Cardiac septum (tissue), 1 donor: ENCODE measurements around the gene TRAPPC2L. TPM values are rescaled to one million over a fixed set of nuclear protein-coding genes. Genes with fewer than 3 reads are reported as not detected.

ENCODE experiments used
- DNase-seq: peaks from one replicate; pipeline ENCODE4 v3.0.0-alpha.2; 2020; ENCODE audit warnings: low spot score
- intact Hi-C: fragments of 100-400 bp; cut with DNase I; formaldehyde crosslinking; loops from one replicate; pipeline ENCODE4 v1.14.0; 2022
- total RNA-seq: library from RNA; stranded (reverse); fragmentation: NEBNext Ultra II Directional; extraction: Animal tissue kit (Norgen Biotek cat#: 25700); gene quantifications from one replicate; pipeline ENCODE4 v1.2.1, GENCODE V29; 2021
- donor health status: DM: no; HTN: no; CAD: no.

Gene TRAPPC2L
- total RNA-seq, 1 donor from 2014 or later, result 42.3 TPM

DNA sequence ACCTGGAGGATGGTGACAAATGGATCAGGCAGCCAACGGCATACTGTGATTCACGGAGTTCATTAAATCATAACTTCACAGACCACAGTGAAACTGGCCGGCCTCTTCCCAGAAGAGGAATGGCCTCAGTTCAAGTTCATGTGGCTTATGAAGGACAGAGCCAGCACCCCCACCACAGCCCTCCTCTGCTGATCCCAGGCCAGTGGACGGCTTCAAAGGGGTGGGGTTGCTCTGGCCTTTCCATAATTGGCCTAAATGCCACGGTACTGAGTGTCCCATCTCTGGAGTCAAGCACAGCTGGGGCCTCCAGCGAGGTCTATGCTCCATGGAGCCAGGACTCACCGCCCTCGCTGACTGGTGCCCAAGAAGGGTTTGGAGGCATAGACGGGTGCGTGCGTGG, 21.5 kb upstream of the TRAPPC2L start:
- intact Hi-C loops, result no loop called here
- no peak for DNase-seq

DNA sequence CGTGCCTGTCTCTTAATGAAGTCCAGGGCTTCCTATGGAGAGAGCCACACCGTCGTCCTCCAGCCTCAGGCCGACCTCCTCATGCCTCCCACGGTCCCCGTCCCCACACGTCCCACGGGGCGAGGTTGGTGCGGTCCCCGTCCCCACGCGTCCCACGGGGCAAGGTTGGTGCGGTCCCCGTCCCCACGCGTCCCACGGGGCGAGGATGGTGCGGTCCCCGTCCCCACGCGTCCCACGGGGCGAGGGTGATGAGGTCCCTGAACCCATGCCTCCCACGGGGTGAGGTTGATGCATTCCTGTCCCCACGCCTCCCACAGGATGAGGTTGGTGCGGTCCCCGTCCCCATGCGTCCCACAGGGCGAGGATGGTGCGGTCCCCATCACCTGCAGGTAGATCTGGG, 21.1 kb upstream of the TRAPPC2L start:
- intact Hi-C loops, result no loop called here
- no peak for DNase-seq

DNA sequence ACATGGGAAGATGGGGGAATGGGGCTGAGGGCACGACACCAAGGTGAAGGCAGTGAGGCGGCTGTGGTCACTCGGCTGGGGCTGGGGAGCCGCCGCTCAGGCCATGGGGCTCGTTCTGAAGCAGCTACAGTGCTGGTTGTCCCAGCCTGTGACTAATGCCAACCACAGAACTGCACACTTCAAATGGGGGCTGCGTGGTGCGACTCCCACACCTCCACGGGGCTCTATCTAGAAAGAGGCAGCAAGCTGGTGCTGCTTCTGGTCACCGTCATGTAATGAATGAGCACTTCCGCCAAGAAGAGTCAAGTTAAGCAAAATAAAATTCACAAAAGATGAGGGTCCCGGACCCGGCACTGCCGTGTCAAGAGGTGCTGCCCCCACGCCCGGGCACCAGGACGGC, 20.1 kb upstream of the TRAPPC2L start:
- intact Hi-C loops, result no loop called here
- DNase-seq, result no peak

DNA sequence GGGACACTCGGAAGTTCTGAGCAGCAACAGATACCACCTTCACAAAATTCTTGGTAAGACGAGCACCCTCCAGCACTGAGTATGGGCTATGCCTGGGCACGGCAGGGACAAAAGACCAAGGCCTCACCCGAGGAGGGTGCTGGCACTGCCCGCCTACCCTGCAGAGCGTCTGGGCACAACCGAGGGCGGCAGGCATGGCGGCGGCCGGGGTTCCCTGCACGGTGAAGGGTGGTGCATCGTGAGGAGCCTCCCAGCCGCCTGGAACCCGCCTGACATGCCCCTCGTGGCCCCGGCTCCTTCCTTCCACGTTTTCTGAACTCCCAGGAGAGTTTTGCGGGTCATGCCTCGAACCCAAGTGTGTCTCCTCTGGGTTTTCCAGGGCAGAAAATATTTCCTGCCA, 19.1 kb upstream of the TRAPPC2L start:
- intact Hi-C loops, result no loop called here
- no peak for DNase-seq

DNA sequence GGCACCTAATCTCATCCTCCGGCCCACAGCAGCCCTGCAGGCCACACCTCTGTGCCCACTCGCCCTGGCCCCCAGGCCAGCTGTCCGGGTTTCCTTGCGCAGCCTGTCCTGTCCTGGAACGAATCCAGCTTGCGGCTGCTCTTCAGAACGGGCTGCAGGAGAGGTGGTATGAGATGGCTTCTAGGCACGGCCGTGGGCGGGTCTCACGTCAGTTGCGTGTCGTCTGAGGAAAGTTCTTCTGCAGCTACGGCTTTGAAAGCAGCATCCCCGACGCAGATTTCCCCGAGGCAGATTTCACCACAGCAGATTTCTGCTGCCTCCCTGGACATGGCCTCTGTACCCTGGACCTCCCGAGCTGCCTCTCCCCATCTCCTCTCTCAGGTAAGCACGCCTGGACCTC, 18.4 kb upstream of the TRAPPC2L start:
- intact Hi-C loops, result no loop called here
- no peak for DNase-seq

DNA sequence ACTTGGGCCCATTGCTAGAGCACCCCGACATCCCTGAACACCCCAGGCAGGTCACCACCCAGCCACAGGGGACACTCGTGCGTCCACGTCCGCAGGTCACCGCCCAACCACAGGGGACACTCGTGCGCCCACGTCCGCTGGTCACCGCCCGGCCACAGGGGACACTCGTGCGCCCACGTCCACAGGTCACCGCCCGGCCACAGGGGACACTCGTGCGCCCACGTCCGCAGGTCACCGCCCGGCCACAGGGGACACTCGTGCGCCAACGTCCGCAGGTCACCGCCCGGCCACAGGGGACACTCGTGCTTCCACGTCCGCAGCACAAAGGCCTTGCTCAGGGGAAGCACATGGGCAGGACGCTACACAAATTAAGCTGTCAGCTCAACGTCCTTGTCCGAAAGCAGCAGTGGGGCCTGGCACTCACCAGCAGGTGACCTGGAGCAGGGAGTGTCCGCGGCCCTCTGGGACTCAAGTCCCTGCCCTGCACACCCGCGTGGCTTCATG, 17.8 kb upstream of the TRAPPC2L start:
- intact Hi-C loops, result no loop called here
- DNase-seq, result no peak

DNA sequence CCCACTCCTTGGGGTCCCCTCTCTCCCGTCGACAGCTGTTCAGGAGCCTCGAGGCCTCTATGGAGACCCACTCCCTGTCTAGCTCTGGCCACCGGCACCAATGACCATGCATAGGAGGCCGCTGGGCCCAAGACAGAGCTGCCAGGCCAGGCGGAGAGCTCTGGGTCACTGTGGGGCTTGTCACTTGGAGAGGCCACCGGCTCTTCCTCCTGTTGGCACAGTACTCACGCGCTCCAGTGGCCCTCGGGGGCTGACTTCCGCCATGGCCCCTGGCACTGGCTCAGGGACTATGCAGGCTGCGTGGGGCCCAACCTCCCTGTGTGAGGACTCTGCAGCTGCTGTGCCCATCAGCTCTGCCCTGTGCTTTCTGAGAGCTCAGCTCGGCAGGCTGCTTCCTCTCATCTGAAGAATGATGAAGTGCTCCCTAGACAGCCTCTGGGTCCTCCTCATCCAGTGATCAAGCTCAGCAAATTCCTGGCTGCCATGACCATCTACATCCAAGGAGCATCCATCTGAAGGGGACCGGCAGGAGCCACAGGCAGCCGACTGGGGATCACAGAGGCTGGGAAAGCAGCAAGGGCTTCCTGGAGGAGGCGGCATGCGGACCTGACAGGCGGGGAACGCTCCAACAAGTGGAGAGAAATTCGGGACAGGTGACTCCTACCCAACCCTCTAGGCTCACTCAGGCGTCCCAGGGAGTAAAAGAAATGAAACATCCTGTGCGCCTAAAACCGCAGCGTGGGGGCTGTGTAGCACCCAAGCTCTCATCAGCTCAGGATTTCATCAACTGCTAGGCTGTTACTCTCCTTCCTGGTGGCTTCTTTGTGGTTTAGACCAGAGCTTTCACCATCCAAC, 17.0 kb upstream of the TRAPPC2L start:
- intact Hi-C loops, result no loop called here
- DNase-seq, result no peak

DNA sequence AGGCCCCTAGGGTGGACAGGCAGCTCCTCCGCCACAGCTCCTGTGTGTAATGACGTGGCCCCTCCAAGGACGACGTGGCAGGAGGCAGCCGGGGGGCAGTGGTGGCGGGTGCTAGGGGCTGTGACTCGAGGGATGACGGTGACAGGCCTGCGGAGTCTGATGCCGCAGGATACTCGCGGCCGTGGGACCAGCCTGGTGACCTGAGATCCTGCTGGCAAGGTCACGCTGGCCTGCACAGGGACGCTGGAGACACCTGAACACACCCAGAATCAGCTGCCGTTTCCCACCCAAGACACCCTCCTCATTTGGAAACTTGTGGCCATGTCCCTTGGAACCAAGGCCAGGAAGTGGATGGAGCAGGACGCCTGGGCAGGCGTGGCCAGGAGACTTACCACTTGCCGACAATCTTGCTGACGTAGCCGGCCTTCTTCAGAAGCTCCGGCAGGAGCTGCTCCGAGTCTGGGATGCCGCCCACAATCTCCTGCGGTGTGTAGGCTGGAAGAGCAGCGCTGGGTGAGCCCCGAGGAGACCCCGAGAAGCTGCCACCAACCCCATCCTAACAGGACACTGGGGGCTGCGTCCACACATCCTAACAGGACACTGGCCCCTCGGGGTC, 16.2 kb upstream of the TRAPPC2L start:
- intact Hi-C loops, result no loop called here
- DNase-seq, result no peak

DNA sequence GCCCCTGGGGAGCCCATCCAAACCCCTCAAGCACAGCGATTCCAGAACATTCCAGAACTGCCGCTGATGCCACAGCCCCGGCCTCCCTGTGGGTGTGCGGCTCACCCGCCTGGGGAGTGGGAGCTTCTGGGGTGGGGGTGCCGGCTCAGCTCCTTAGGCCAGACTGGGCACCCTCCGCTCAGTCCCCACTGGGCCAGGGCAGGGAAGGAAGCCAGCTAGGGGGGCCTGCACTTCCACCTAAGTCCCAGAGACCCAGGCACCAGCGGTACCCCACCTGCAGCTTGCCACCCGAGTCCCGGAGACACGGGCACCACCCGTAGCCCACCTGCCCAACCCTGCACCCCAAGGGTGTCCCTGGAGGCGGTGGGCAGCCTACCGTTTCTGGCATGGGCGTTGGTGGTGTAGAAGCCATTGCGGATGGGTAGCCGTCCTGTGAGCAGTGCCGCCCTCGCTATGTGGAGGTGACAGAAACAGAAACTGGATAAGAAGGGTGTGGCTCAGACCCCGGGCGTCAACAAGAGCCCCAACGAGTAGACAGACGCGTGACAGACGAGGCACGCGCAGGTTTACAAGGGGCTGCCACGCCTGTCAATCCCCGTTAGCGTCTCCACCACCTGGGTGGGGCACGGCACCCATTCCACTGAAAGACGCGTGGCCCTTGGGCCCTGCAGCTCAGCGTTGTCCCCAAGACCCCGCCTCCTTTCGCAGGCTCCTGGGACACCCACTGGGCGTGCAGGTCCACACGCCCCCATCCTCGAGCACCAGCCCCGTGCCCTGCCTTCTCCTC, 15.2 kb upstream of the TRAPPC2L start:
- intact Hi-C loops, result no loop called here

DNA sequence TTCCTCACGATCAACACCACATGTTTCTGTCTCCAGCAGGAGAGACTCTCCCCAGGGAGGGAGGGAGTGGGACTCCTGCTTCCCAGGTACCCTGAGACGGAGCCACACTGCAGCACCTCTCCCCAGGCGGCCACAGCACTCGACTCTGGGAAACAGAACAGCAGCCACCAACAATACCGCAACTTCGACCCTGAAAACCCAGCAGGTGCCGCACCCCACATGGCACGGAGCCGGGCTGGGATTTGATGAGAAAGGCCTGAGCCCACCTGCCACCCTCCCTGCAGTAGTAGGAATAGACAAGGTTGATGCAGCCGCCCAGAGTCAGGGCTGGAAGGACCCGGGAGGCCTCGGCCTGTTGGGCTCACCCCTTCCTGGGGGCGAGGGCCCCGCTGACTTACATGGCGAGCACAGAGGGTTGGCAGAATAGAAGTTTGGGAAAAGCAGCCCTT, 14.6 kb upstream of the TRAPPC2L start:
- no peak for DNase-seq

More for the DNA sequence above, 15.2 kb upstream of the TRAPPC2L start:
- no peak for DNase-seq

DNA sequence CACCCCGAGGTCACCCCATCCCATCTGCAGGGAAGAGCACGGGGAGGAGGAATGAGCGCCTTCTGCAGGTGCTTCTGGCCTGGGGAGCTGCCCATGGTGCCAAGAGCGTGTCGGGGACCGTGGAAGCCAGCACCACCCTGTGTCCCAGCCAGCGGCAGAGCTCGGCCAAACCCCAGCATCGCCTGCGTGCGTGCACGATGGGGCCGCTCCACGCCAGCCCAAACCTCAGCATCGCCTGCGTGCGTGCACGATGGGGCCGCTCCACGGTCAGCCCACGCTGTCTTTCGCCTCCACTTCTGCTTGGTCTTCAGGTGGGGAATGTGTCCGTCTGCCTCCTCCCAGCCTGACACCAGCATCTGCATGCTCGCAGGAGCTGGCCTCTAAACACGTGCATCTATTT, 14.1 kb upstream of the TRAPPC2L start:
- intact Hi-C loops, result no loop called here
- no peak for DNase-seq

More for the DNA sequence above, 14.6 kb upstream of the TRAPPC2L start:
- intact Hi-C loops, result no loop called here

DNA sequence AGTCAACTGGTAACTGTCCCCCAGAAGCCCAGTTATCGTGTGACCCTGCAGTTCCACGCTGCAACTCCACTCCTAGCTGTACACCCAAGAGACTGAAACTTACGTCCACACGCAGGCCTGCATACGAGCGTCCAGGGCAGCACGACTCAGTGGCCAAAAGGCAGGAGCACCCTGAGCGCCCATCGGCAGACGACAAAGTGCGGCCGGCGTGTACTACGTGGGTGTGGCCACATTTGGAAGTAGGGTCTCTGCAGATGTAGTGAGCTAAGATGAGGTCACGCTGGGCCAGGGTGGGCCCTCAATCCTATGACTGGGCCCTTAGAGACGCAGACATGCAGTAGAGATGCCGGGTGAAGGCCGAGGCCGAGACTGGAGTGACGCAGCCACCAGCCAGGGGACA, 13.7 kb upstream of the TRAPPC2L start:
- no peak for DNase-seq
- intact Hi-C loops, result no loop called here

DNA sequence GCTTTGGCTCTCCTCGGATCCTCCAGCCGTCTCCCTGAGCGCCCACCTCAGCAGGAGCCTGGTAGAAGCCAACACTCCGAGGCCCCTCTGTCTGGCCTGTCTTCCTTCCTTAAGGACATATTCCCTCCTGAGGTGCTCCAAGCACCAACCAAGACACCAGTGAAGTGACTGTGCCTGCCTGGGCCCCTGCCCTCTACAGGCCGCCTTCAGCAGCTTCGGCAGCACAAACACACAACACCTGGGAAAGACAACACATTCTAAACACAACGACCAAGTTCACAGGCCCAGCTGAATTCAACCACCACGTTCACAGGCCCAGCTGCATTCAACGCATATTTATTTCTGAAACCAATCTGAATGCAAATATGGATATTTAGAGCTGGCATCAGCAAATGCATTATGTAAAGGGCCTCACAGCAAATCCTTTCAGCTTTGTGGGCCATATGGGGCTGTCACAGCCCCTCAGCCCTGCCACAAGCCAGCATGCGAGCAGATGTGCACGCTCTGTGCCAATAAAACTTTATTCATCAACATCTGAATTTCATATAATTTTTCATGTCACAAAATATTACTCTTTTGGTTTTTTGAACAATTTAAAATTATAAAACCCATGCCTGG, 12.4 kb upstream of the TRAPPC2L start:
- intact Hi-C loops, result no loop called here
- DNase-seq, result no peak

DNA sequence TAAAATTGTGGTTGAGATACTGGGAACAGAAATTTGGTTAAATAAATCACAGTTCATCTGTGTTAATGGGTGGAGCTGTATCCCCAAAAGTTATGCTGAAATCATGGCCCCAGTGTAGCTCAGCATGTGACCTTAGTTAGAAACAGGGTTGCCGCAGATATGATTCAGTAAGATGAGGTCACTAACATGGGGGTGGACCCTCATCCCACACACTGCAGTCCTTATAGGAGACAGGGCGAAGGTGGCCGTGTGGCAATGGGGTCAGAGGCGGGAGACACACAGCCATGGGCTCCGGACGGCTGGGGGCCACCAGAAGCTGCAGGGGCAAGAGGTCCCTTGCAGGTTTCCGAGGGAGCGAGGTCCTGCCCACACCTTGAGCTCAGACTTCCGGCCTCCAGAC, 10.8 kb upstream of the TRAPPC2L start:
- intact Hi-C loops, result no loop called here
- no peak for DNase-seq

DNA sequence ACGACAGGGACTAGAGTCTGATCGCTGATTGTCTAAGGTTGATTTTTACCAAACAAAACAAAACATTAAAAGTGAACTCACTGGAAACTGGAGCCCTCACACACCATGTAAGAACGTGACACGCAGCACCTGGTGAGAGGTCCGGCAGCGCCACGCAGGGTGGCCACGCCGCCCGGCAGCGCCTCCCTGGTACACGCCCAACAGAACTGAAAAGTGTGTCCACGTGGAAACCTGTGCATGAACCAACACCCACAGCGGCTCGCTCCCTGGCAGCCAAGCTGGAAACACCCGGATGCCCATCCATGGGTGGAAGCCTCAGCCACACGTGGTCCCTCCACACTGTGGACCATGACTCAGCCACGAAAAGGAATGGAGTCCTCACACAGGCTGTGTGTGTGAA, 9.3 kb upstream of the TRAPPC2L start:
- DNase-seq, result no peak
- intact Hi-C loops, result no loop called here

DNA sequence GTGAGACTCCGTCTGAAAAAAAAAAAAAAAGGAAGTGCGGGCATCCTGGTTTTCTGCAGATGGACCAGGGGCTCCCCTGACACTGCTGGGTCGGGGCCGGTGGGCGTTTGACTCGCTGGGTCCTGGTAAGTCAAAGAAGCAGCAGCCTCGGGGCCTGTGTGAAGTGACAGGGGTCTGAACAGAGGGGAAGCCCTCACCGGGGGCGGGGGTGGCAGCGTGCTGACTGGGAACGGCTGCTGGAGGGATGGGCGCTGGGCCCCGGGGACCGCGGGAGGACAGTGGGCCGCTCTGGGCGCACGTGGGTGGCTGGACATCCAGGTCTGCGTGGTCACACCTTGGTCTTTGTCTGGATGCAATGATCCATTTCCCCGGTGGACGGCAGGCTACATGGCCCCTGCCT, 8.4 kb upstream of the TRAPPC2L start:
- no peak for DNase-seq
- intact Hi-C loops, result no loop called here

DNA sequence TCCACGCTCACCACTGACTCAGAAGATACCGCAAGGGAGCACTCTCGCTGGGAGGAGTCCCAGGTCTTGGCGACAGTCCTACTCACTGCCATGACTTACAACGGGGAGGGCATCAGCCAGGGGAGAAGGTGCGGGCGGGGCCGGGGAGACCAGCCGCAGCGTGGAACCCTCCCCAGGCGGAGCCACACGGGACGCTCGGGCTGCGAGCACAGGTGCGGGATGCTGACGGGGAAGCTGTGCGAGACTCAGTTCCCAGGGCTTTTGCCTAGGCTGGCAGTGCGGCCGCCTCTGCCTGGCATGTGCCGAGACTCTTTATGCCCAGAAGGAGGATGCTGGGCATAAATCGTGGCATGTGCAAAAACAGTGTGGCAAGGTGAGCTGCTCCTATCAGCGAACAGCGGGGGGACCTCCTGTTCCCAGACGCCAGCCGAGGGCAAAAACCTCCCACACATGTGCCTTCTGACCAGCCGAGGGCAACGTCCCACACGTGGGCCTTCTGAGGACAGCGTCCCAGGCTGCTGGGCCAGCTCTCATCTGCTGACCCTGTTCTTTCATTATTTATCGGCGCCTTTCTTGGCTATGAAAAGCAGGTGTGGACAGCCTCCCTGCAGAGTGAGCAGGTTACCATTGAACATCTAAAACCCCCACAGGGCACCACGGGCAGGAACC, 6.3 kb upstream of the TRAPPC2L start:
- intact Hi-C loops, result loop anchor here (10.0 kb wide), 1 partner anchor 244 kb away; the partner anchor contains the start of gene ACSF3
- no peak for DNase-seq

DNA sequence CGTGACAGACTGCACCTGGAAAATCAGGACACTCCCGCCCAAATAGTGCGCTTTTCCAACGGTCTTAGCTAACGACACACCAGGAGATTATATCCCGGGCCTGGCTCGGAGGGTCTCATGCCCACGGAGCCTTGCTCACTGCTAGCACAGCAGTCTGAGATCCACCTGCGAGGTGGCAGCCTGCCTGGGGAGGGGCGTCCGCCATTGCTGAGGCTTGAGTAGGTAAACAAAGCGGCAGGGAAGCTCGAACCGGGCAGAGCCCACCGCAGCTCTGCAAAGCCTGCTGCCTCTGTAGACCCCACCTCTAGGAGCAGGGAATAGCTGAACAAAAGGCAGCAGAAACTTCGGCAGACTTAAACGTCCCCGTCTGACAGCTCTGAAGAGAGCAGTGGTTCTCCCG, 5.3 kb upstream of the TRAPPC2L start:
- no peak for DNase-seq
- intact Hi-C loops, result loop anchor here (10.0 kb wide), 1 partner anchor 243 kb away; the partner anchor contains the start of gene ACSF3

DNA sequence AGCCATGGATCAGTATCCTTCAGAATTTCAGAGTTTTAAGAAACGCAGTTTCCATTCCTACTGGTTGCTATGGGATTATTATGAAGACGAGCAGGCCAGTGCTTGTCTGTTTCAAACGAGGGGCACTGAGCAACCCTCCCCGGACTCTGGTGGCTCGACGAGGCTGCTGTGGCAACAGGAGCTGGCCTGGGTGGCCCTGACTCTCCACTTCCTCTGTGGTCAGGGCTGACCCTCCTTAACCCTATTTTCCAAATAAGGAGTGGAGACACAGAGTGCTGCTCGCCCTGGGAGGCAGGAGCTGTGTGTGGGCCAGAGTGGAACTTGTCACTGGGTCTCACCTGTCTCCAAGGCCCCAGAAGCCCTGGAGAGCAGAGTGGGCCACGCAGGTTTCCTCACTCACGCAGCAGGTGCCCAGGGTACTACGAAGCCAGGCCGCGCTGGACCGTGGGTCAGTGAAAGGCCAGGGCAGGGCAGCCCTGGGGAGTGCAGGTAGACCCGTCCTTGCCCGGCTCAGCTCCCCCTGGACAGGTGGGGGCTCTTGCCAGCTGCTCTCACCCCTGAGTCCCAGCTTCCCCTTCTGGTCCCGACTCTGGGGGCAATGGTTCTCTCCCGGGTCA, 3.5 kb upstream of the TRAPPC2L start:
- DNase-seq, result no peak
- intact Hi-C loops, result loop anchor here (10.0 kb wide), 1 partner anchor 241 kb away; the partner anchor contains the start of gene ACSF3
